Memory B cell (primary cell): Measurements from ENCODE around the gene KIF13A.

Experiments
- ATAC-seq: fragments of 150-1000 bp; cut with Tn5 transposase; 2 replicates; pipeline ENCODE4 v1.10.0; 2021; ENCODE audit warnings: low read depth, mild to moderate bottlenecking, moderate library complexity
- DNase-seq, 2 donors: peaks; one replicate each; pipeline ENCODE4 v3.0.0; 2022; ENCODE audit warnings: low spot score in 2 of 2
- H3K27ac Mint-ChIP-seq: one replicate; pipeline ENCODE4 v1.8.0; 2022; ENCODE audit warnings: mild to moderate bottlenecking, moderate library complexity, mixed read lengths
- H3K27me3 Mint-ChIP-seq: one replicate; pipeline ENCODE4 v1.8.0; 2022; ENCODE audit warnings: mixed read lengths
- H3K36me3 Mint-ChIP-seq: one replicate; pipeline ENCODE4 v1.8.0; 2022; ENCODE audit warnings: mild to moderate bottlenecking, mixed read lengths
- H3K4me1 Mint-ChIP-seq: one replicate; pipeline ENCODE4 v1.8.0; 2022; ENCODE audit warnings: mixed read lengths
- H3K4me3 Mint-ChIP-seq: one replicate; pipeline ENCODE4 v1.8.0; 2022; ENCODE audit warnings: mild to moderate bottlenecking, moderate library complexity, mixed read lengths
- H3K9me3 Mint-ChIP-seq: one replicate; pipeline ENCODE4 v1.8.0; 2022; ENCODE audit warnings: mixed read lengths

The KIF13A gene

DNA sequence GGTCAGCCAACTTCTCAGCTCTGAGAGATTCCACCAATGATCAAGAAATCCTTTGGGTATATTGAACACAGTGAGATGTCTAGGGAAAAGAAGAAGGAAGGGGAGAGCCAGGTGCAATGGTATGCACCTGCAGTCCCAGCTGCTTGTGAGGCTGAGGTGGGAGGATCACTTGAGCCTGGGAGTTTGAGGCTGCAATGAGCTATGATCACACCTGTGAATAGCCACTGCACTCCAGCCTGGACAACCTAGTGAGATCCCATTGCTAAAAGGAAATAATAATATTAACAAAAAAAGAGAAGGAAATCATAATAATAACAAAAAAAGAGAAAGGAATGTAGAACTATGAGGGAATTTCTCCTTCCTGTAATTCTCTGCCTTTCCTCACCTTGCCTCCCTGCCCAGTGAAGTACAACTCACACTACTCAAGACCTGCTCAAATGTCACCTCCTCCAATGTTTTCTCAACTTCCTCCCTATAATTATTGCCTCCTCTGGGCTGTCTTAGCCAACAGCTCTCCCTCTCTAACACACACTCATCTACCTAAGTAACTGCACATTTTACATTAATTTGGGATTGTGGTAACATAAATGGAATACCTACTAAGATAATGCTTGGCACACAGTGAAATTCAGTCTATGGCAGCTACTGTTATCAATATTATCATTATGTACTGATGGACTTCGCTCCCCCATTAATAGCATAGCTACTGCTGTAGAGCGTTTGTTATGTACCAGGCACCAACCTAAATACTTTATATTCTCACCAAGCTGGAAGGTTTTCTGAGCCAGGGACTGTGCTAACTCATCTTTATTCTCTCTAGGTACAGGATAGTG lies 103.6 kb downstream of the KIF13A start:
- Mint-ChIP-seq H3K27me3 (no peaks in the 10 kb centered on the region), H3K27ac (peak overlapping the region; percentile 48)

GRCh38 chr6:17881085-17881858 lies 106.2 kb downstream of the KIF13A start:
- Mint-ChIP-seq H3K27me3 (no peaks in the 10 kb centered on the region), H3K36me3 (peaks cover 4% of the 10 kb centered on the region), H3K4me3 (no peak overlapping the region), H3K27ac (no peak overlapping the region), H3K9me3 (no peaks in the 10 kb centered on the region), H3K4me1 (peaks cover 25% of the 10 kb centered on the region)
- ATAC-seq: no peak
- no peak for DNase-seq

More for the DNA sequence above, 103.6 kb downstream of the KIF13A start:
- ATAC-seq (no peak), DNase-seq (no peak)
- Mint-ChIP-seq H3K4me3 (peak overlapping the region; percentile 46), H3K36me3 (peaks cover 1% of the 10 kb centered on the region), H3K9me3 (no peaks in the 10 kb centered on the region), H3K4me1 (peaks cover 28% of the 10 kb centered on the region)

GRCh38 chr6:17879184-17879583 lies 108.3 kb downstream of the KIF13A start:
- DNase-seq: no peak
- peaks cover 8% of the 10 kb centered on the region for H3K4me1 Mint-ChIP-seq
- H3K4me3 Mint-ChIP-seq: no peak overlapping the region
- H3K9me3 Mint-ChIP-seq: no peaks in the 10 kb centered on the region
- H3K36me3 Mint-ChIP-seq: peaks cover 4% of the 10 kb centered on the region
- ATAC-seq: no peak
- H3K27ac Mint-ChIP-seq: peak overlapping the region; percentile 23
- H3K27me3 Mint-ChIP-seq: no peaks in the 10 kb centered on the region

DNA sequence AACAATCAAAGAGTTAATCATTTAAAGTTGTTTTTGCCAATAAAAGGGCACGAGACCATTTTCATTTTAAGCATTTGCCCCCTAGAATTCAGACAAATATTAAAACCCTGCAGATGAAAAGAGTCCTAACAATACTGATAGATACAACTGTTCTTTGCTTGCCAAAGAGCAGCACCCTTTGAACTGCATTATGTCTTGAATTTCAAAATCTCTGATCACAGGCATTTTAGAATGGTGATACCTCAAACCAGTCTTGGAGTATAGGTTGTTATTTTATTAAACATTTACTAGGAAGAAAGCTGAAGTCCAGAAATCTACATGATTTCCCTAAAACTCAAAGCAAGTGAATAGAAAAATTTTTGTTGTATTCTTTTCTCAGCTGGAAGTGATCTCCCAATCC lies 108.7 kb downstream of the KIF13A start:
- ATAC-seq: no peak
- no peak for DNase-seq
- Mint-ChIP-seq H3K4me1 (peaks cover 4% of the 10 kb centered on the region), H3K4me3 (no peak overlapping the region), H3K27ac (peak overlapping the region; percentile 23), H3K9me3 (no peaks in the 10 kb centered on the region), H3K27me3 (no peaks in the 10 kb centered on the region), H3K36me3 (peaks cover 4% of the 10 kb centered on the region)

DNA sequence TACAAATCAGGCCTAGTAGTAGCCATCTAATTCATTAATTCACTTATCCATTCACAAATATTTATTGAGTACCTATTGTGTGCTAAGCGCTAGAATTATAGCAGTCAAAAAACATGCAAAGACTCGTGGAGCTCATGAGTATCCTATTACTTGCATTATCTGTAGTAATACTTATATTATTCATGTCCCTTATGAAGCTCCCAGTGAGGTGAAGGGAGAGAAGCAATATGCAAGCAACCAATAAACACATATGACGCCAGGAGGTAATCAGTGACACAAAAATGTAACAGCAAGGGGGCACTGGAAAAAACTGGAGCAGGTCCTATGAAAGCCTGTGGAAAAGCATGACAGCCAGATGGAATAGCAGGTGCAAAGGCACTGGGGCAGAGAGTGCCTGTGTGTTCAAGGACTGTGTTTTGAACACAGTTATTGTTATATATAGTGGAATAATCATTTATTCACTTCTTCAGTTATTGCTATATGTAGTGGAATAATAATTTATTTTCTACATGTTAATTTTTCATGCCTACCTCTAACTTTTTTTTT lies 109.5 kb downstream of the KIF13A start:
- Mint-ChIP-seq H3K27ac (no peak overlapping the region), H3K4me3 (no peak overlapping the region), H3K4me1 (no peaks in the 10 kb centered on the region), H3K27me3 (no peaks in the 10 kb centered on the region), H3K9me3 (no peaks in the 10 kb centered on the region), H3K36me3 (peaks cover 4% of the 10 kb centered on the region)
- no peak for ATAC-seq
- no peak for DNase-seq

DNA sequence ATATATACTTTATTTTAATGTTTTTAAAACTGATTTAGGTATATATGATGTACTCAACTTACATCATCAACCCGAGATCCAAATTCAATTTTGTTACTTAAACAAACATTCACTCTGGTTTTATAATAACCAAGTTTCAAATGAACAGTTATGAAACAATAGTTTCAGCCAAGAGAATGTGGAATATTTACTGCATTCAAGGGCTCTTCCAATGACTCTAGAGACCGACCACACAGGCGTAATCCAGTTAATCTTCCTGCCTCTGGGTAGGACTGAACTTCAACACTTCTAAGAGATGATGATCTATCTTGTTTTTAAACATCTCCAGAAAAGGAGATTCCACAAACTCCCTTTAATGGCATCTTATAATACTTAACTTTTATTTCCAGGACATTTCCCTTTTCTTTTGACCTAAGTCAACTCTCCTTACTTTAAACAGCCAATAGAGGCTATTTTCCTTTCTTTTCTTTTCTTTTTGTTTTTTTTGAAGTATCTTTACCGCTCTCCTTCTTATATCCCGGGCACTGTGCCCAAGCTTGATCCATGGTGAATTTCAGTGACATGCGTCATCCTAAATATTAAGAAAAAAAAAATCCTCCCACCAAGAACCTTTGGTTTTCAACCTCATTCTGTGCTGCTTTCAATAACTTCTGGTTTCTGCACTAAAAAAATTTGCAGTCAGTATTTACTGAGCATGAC lies 110.1 kb downstream of the KIF13A start:
- ATAC-seq: no peak
- DNase-seq: no peak
- H3K4me1 Mint-ChIP-seq: no peaks in the 10 kb centered on the region
- H3K9me3 Mint-ChIP-seq: no peaks in the 10 kb centered on the region
- peaks cover 4% of the 10 kb centered on the region for H3K36me3 Mint-ChIP-seq
- no peaks in the 10 kb centered on the region for H3K27me3 Mint-ChIP-seq
- H3K4me3 Mint-ChIP-seq: no peak overlapping the region
- no peak overlapping the region for H3K27ac Mint-ChIP-seq

DNA sequence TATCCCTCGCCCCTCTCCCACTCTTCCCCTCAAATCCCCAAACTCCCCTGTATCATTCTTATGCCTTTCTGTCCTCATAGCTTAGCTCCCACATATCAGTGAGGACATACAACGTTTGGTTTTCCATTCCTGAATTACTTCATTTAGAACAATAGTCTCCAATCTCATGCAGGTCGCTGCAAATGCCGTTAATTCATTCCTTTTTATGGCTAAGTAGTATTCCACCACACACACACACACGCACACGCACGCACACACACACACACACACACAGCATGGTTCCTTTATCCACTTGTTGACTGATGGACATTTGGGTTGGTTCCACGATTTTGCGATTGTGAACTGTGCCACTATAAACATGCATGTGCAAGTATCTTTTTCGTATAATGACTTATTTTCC lies 112.7 kb downstream of the KIF13A start:
- Mint-ChIP-seq H3K9me3 (no peaks in the 10 kb centered on the region), H3K27me3 (no peaks in the 10 kb centered on the region), H3K4me1 (no peaks in the 10 kb centered on the region), H3K4me3 (no peak overlapping the region), H3K27ac (no peak overlapping the region), H3K36me3 (peaks cover 8% of the 10 kb centered on the region)
- ATAC-seq (no peak), DNase-seq (no peak)

DNA sequence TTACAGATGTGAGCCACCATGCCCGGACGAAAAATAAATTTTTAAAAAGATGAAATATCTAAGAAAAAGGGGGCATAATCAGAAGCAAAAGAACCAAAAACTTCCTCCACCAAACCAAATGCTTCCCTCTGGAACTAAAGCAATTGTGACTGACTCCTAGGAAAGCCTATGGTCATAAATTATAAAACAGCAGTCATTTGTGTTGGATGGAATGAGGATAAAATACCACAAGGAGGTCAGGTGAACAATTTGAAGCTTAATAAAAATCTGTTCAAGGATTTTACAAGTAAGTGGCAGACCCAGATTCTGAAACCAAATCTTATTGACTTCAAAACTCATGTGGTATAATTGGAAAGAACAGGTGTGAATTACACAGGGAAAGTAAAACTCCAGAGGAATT lies 114.5 kb downstream of the KIF13A start:
- DNase-seq: no peak
- H3K4me1 Mint-ChIP-seq: no peaks in the 10 kb centered on the region
- H3K27ac Mint-ChIP-seq: no peak overlapping the region
- H3K4me3 Mint-ChIP-seq: no peak overlapping the region
- no peak for ATAC-seq
- peaks cover 6% of the 10 kb centered on the region for H3K36me3 Mint-ChIP-seq
- no peaks in the 10 kb centered on the region for H3K27me3 Mint-ChIP-seq
- no peaks in the 10 kb centered on the region for H3K9me3 Mint-ChIP-seq

DNA sequence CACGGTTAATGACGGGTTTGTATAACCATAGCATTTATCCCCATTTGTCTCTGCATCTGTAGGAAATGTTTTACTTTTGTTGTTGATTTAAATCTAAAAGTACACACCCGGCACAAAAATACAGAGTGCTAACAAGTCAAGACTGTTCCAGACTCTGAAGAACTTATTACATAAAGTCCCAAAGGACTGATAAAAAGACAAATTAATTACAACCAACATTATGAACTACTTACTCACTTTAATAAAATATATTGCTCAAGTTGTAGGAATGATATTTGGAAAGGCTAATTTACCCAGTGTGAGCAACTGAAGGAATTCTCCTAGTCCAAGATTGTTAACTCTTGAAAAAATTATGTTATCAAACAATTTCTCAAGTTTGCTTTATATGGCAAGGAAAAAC lies 115.6 kb downstream of the KIF13A start:
- H3K36me3 Mint-ChIP-seq: peaks cover 6% of the 10 kb centered on the region
- H3K9me3 Mint-ChIP-seq: no peaks in the 10 kb centered on the region
- H3K4me1 Mint-ChIP-seq: no peaks in the 10 kb centered on the region
- no peak overlapping the region for H3K4me3 Mint-ChIP-seq
- no peak overlapping the region for H3K27ac Mint-ChIP-seq
- H3K27me3 Mint-ChIP-seq: no peaks in the 10 kb centered on the region
- ATAC-seq (no peak), DNase-seq (no peak)

DNA sequence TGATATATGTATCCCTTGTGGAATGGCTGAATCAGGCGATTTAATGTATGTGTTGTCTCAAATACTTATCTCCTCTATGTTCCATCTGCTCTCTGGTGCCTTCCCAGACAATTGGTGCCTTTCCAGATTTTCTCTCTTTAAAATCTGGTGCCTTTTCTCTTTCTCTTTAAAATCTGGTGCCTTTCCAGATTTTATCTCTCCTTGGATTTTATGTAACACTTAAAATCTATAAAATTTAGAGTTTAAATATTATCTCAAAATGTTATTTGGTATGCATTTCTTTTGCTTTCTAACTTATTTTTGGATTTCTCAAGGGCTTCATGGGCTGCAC lies 116.3 kb downstream of the KIF13A start:
- no peak overlapping the region for H3K27ac Mint-ChIP-seq
- ATAC-seq: no peak
- no peak for DNase-seq
- no peaks in the 10 kb centered on the region for H3K27me3 Mint-ChIP-seq
- no peaks in the 10 kb centered on the region for H3K9me3 Mint-ChIP-seq
- H3K4me3 Mint-ChIP-seq: no peak overlapping the region
- peaks cover 6% of the 10 kb centered on the region for H3K36me3 Mint-ChIP-seq
- no peaks in the 10 kb centered on the region for H3K4me1 Mint-ChIP-seq

GRCh38 chr6:17870300-17871188 lies 116.9 kb downstream of the KIF13A start:
- Mint-ChIP-seq H3K4me1 (no peaks in the 10 kb centered on the region), H3K27ac (no peak overlapping the region), H3K9me3 (no peaks in the 10 kb centered on the region), H3K36me3 (peaks cover 6% of the 10 kb centered on the region), H3K4me3 (no peak overlapping the region), H3K27me3 (no peaks in the 10 kb centered on the region)
- no peak for DNase-seq
- ATAC-seq: no peak

DNA sequence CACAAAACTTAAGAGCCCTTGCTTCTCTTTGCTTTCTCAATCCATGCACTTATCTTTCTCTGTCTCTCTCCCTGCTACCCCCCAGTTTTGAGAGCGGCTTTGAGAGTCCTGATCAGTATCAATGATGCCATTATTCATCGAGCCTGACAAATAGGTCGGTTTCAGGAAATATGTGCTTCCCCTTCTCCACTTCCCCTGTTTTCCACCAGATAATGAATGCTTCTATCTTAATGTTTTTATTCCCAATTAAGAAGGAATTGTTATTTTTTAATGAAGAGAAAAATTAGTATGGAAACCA lies 117.7 kb downstream of the KIF13A start:
- no peaks in the 10 kb centered on the region for H3K27me3 Mint-ChIP-seq
- H3K27ac Mint-ChIP-seq: no peak overlapping the region
- H3K4me1 Mint-ChIP-seq: no peaks in the 10 kb centered on the region
- no peak for ATAC-seq
- no peak overlapping the region for H3K4me3 Mint-ChIP-seq
- H3K36me3 Mint-ChIP-seq: peaks cover 6% of the 10 kb centered on the region
- no peaks in the 10 kb centered on the region for H3K9me3 Mint-ChIP-seq
- DNase-seq: no peak

DNA sequence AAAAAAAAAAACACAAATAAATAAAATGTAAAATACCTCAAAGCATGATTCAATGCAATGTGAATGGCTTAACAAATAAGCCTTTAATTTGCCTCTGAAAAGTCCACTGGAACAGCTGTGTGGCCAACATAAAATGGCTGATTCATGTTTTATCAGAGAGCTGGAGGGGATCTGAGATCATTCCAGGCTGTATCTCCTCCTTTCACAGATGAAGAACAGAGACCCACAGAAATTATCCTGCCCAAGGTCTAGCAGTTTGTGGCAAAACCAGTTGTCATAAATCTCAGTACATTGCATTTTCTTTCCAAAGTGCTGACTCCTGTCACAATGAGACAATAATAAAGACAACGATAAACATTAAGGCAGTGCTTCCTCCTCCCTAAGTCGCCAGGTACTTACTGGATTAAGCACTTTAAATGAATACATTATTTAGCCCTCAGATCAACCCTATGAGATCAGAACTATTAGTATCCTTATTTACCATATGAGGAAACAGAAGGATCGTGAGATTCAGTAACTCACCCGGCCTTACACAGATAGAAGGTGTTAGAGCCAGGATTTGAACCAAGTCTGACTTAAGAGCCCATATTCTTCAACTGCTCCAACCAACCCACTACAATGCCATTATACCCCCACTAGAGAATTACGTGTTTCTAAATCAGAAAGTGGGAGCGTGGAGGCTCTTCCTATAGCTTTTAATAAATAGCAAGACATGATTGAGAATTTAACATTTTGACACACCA lies 118.3 kb downstream of the KIF13A start:
- Mint-ChIP-seq H3K4me3 (no peak overlapping the region), H3K9me3 (no peaks in the 10 kb centered on the region), H3K4me1 (no peaks in the 10 kb centered on the region), H3K27me3 (no peaks in the 10 kb centered on the region), H3K36me3 (peaks cover 6% of the 10 kb centered on the region), H3K27ac (no peak overlapping the region)
- no peak for ATAC-seq
- no peak for DNase-seq
